Measurements from ENCODE around the gene FUT7. TPM values are rescaled to one million over a fixed set of nuclear protein-coding genes. Genes with fewer than 3 reads are reported as not detected.

The FUT7 gene
- total RNA-seq, 1 donor from 2014 or later: 5.0 TPM

- DNase-seq (no peak), ATAC-seq (ENCODE audit: low read depth) (no peak)
- POLR2A ChIA-PET: no interaction called here
- peaks cover 1% of the 10 kb centered on the region for H3K4me1 Mint-ChIP-seq
- no peak overlapping the region for H3K4me3 Mint-ChIP-seq
- H3K27ac Mint-ChIP-seq: no peak overlapping the region
- no peaks in the 10 kb centered on the region for H3K9me3 Mint-ChIP-seq
- no peak for TF ChIP-seq CTCF (IDR thresholded peaks at IDR 0.05)
- peaks cover 6% of the 10 kb centered on the region for H3K36me3 Mint-ChIP-seq (ENCODE audit: low read depth)
- H3K27me3 Mint-ChIP-seq: no peaks in the 10 kb centered on the region
- intact Hi-C loops (cut with micrococcal nuclease): no loop called here
- CTCF ChIA-PET: no interaction called here
These were observed 13.9 kb downstream of the FUT7 start for GRCh38 chr9:137017791-137018497.

GRCh38 chr9:137017071-137017470 lies 14.8 kb downstream of the FUT7 start:
- ATAC-seq (ENCODE audit: low read depth) (no peak), DNase-seq (no peak)
- CTCF ChIA-PET: no interaction called here
- Mint-ChIP-seq H3K27me3 (no peaks in the 10 kb centered on the region), H3K4me1 (peaks cover under 1% of the 10 kb centered on the region), H3K36me3 (ENCODE audit: low read depth) (peaks cover 8% of the 10 kb centered on the region), H3K4me3 (no peak overlapping the region), H3K27ac (no peak overlapping the region), H3K9me3 (no peaks in the 10 kb centered on the region)
- intact Hi-C loops (cut with micrococcal nuclease): no loop called here
- POLR2A ChIA-PET: no interaction called here
- no peak for TF ChIP-seq CTCF (IDR thresholded peaks at IDR 0.05)

DNA sequence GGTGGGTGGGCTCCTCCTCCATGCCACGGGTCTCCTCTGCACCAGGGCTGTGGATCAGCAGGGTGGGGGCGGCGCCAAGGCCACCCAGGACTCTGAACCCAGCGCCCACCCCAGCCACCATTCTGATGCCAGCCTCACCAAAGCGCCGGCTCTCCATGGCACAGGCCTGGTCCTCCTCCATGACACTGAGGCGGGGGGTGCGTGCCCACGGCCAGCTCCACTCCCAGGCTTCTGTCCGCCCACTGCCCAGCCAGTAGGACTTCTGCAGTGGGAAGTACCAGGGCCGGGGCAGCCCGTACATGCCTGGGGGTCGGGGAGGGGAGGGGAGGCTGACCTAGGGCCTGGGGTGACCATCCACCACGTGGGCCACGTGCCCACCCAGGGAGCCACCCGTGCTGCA lies 15.5 kb downstream of the FUT7 start:
- Mint-ChIP-seq H3K27ac (no peak overlapping the region), H3K4me3 (no peak overlapping the region), H3K9me3 (no peaks in the 10 kb centered on the region), H3K27me3 (no peaks in the 10 kb centered on the region), H3K4me1 (no peaks in the 10 kb centered on the region), H3K36me3 (ENCODE audit: low read depth) (peaks cover 9% of the 10 kb centered on the region)
- ChIA-PET POLR2A (no interaction called here), CTCF (no interaction called here)
- intact Hi-C loops (cut with micrococcal nuclease): no loop called here
- DNase-seq (no peak), ATAC-seq (ENCODE audit: low read depth) (no peak)
- TF ChIP-seq CTCF (IDR thresholded peaks at IDR 0.05): no peak

DNA sequence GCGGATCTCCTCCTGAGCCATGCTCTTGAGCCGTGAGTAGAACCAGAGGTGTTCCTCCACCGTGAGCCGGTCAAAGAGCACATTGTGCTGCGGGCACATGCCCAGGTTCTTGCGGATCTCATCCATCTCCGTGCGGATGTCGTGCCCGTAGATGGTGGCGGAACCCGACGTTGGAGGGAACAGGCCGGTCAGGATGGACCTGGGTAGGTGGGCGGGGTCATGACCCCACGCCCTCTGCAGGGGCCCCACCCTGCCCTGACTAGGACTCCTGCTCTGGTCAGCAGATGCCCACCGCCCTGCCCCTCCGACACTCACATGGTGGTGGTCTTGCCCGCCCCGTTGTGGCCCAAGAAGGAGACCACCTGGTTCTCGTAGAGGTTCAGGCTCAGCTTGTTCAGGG lies 15.9 kb downstream of the FUT7 start:
- H3K4me3 Mint-ChIP-seq: no peak overlapping the region
- ChIA-PET POLR2A (no interaction called here), CTCF (no interaction called here)
- DNase-seq (no peak), ATAC-seq (ENCODE audit: low read depth) (no peak)
- no peak overlapping the region for H3K27ac Mint-ChIP-seq
- no peaks in the 10 kb centered on the region for H3K27me3 Mint-ChIP-seq
- H3K9me3 Mint-ChIP-seq: no peaks in the 10 kb centered on the region
- intact Hi-C loops (cut with micrococcal nuclease): no loop called here
- peaks cover 9% of the 10 kb centered on the region for H3K36me3 Mint-ChIP-seq (ENCODE audit: low read depth)
- no peak for TF ChIP-seq CTCF (IDR thresholded peaks at IDR 0.05)
- H3K4me1 Mint-ChIP-seq: no peaks in the 10 kb centered on the region

DNA sequence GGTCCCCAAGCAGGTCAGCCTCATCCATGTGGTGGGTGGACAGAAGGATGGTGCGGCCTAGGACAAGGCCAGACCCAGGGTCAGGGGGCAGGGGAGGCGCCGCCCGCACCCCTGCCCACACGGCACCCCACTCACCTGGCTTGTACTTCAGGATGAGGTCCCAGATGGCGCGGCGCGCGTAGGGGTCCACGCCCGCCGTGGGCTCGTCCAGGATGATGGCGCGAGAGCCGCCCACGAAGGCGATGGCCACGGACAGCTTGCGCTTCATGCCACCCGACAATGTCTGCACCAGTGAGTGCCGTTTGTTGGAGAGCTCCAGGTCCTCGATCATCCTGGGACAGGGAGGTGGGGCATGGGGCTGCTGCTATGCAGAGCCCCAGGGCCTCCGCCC lies 16.4 kb downstream of the FUT7 start:
- no peak for ATAC-seq (ENCODE audit: low read depth)
- intact Hi-C loops (cut with micrococcal nuclease): no loop called here
- TF ChIP-seq CTCF (IDR thresholded peaks at IDR 0.05): no peak
- DNase-seq: no peak
- ChIA-PET POLR2A (no interaction called here), CTCF (no interaction called here)
- H3K9me3 Mint-ChIP-seq: no peaks in the 10 kb centered on the region
- H3K4me1 Mint-ChIP-seq: no peaks in the 10 kb centered on the region
- no peak overlapping the region for H3K27ac Mint-ChIP-seq
- H3K36me3 Mint-ChIP-seq (ENCODE audit: low read depth): peaks cover 9% of the 10 kb centered on the region
- no peak overlapping the region for H3K4me3 Mint-ChIP-seq
- no peaks in the 10 kb centered on the region for H3K27me3 Mint-ChIP-seq

Measured in activated B cell treated with CpG ODN at 0.5 μM for 24 hours (primary cell).